HCT116 (cell line): Measurements from ENCODE around the gene IL1RL1. TPM values are rescaled to one million over a fixed set of nuclear protein-coding genes. Genes with fewer than 3 reads are reported as not detected.

Experiments
- ATAC-seq: fragments of 200-7000 bp; cut with Tn5 transposase; 2 replicates; pipeline ENCODE4 v1.9.1; 2020; ENCODE audit warnings: mild to moderate bottlenecking, moderate library complexity
- BruUV-seq: library from RNA; stranded (reverse); fragments of 400-500 nt; replicated peaks from 2 replicates; lab custom pipeline; 2021; lab: Mats Ljungman, UMichigan
- CTCF ChIA-PET: fragments of 300-600 bp; sonication (Branson Sonifier 250); formaldehyde crosslinking; loops from one replicate; lab custom pipeline; 2021; ENCODE audit warnings: antibody characterized with exemption; lab: Charles Lee
- POLR2A ChIA-PET: fragments of 300-600, 350-600 bp; sonication (Branson Sonifier 250); formaldehyde crosslinking; loops from one replicate; lab custom pipeline; 2021; ENCODE audit warnings: antibody characterized with exemption; lab: Charles Lee
- RAD21 ChIA-PET, 2 experiments: fragments of 300-600 bp; sonication (Branson Sonifier 250); formaldehyde crosslinking; loops; one replicate each; lab custom pipeline; 2023; ENCODE audit warnings: low total read pairs in 2 of 2; ENCODE audit not compliant: uncharacterized antibody in 2 of 2, unreplicated experiment in 2 of 2, low non-redundant PET in 1 of 2; lab: Charles Lee
- DNase-seq: peaks from one replicate; pipeline ENCODE4 v3.0.0-alpha.2; 2010; ENCODE audit warnings: low read depth, low spot score
- H2AFZ ChIP-seq: fragments of 200-600 bp; shearing (Covaris generic), sonication (generic); 2 replicates; pipeline ENCODE4 v1.6.1; 2017; ENCODE audit warnings: low read depth, mixed run types, mixed read lengths, antibody characterized with exemption, low read length; ENCODE audit not compliant: poor library complexity, severe bottlenecking
- H3K27ac ChIP-seq: 2 replicates; pipeline ENCODE4 v1.5.1; 2012; ENCODE audit warnings: low read depth, low read length
- H3K27me3 ChIP-seq: fragments of 200-600 bp; sonication (generic); 2 replicates; pipeline ENCODE4 v1.6.1; 2016; ENCODE audit warnings: mixed run types, low read length, mixed read lengths; ENCODE audit not compliant: insufficient read depth
- H3K36me3 ChIP-seq, 2 experiments: fragments of 200-500 bp in 1 of 2; fragments of 200-600 bp in 1 of 2; sonication (Bioruptor generic) in 1 of 2; sonication (generic) in 1 of 2; 2 replicates each; pipeline versions ENCODE4 v1.5.1 to v1.6.1; 2014 to 2016; ENCODE audit warnings: low read length in 2 of 2, inconsistent platforms in 1 of 2, mixed read lengths in 1 of 2, mixed run types in 1 of 2; ENCODE audit not compliant: insufficient read depth in 2 of 2, control insufficient read depth in 1 of 2
- H3K4me1 ChIP-seq, 2 experiments: fragments of 200-600 bp in 1 of 2; sonication (generic) in 1 of 2; 2 replicates each; pipeline versions ENCODE4 v1.5.1 to v1.6.1; 2012 to 2017; ENCODE audit warnings: low read length in 2 of 2, inconsistent platforms in 1 of 2, mild to moderate bottlenecking in 1 of 2, mixed read lengths in 1 of 2, mixed run types in 1 of 2, moderate library complexity in 1 of 2; ENCODE audit not compliant: insufficient read depth in 2 of 2, control insufficient read depth in 1 of 2
- H3K4me2 ChIP-seq: fragments of 200-600 bp; sonication (generic); 2 replicates; pipeline ENCODE4 v1.6.1; 2017; ENCODE audit warnings: mixed run types, low read length, mixed read lengths
- H3K4me3 ChIP-seq, 2 experiments: fragments of 200-600 bp in 1 of 2; sonication (generic) in 1 of 2; replicated peaks in 1 of 2; 2 replicates each; pipeline ENCODE4 v1.5.1; 2011 to 2016; ENCODE audit warnings: low read length in 2 of 2, control low read depth in 1 of 2, low read depth in 1 of 2, mild to moderate bottlenecking in 1 of 2, mixed read lengths in 1 of 2, mixed run types in 1 of 2
- H3K79me2 ChIP-seq: fragments of 200-600 bp; sonication (generic); 2 replicates; pipeline ENCODE4 v1.6.1; 2017; ENCODE audit warnings: mild to moderate bottlenecking, mixed run types, low read length, moderate library complexity, mixed read lengths; ENCODE audit not compliant: insufficient read depth
- H3K9ac ChIP-seq: fragments of 200-600 bp; sonication (generic); 2 replicates; pipeline ENCODE4 v1.6.1; 2016; ENCODE audit warnings: low read length, mixed read lengths
- H3K9me2 ChIP-seq: fragments of 200-600 bp; sonication (generic), shearing (Covaris generic); 2 replicates; pipeline ENCODE4 v1.6.1; 2017; ENCODE audit warnings: mixed run types, mild to moderate bottlenecking, moderate library complexity; ENCODE audit not compliant: insufficient read depth
- H3K9me3 ChIP-seq, 2 experiments: fragments of 200-500 bp in 1 of 2; fragments of 200-600 bp in 1 of 2; sonication (Bioruptor generic) in 1 of 2; sonication (generic) in 1 of 2; 2 replicates each; pipeline ENCODE4 v1.6.1; 2014 to 2017; ENCODE audit warnings: low read length in 2 of 2, mixed read lengths in 2 of 2, inconsistent platforms in 1 of 2, low read depth in 1 of 2, mild to moderate bottlenecking in 1 of 2, mixed run types in 1 of 2, moderate library complexity in 1 of 2; ENCODE audit not compliant: control insufficient read depth in 1 of 2, insufficient read depth in 1 of 2
- H4K20me1 ChIP-seq: fragments of 200-600 bp; sonication (generic), shearing (Covaris generic); 2 replicates; pipeline ENCODE4 v1.6.1; 2017; ENCODE audit warnings: mixed run types, mild to moderate bottlenecking, moderate library complexity; ENCODE audit not compliant: insufficient read depth
- CBX3 ChIP-seq: IDR thresholded peaks from 2 replicates; pipeline ENCODE4 v1.6.1; 2012; ENCODE audit warnings: low read depth
- CEBPB ChIP-seq: IDR thresholded peaks from 2 replicates; pipeline ENCODE4 v1.6.1; 2012; ENCODE audit warnings: low read depth
- EGR1 ChIP-seq: IDR thresholded peaks from 2 replicates; pipeline ENCODE4 v1.6.1; 2012; ENCODE audit warnings: low read depth
- ELF1 ChIP-seq: IDR thresholded peaks from 2 replicates; pipeline ENCODE4 v1.6.1; 2012; ENCODE audit warnings: low read depth, borderline replicate concordance
- FOSL1 ChIP-seq: IDR thresholded peaks from 2 replicates; pipeline ENCODE4 v1.6.1; 2012; ENCODE audit warnings: low read depth
- JUND ChIP-seq: IDR thresholded peaks from 2 replicates; pipeline ENCODE4 v1.6.1; 2012
- POLR2A ChIP-seq: IDR thresholded peaks from 2 replicates; pipeline ENCODE4 v1.7.0; 2011; ENCODE audit warnings: borderline replicate concordance; ENCODE audit not compliant: insufficient read depth, insufficient read length; ENCODE audit errors: extremely low read depth
- POLR2AphosphoS5 ChIP-seq: IDR thresholded peaks from 2 replicates; pipeline ENCODE4 v1.6.1; 2011; ENCODE audit warnings: mild to moderate bottlenecking, low read depth, low read length, moderate library complexity
- RAD21 ChIP-seq: IDR thresholded peaks from 2 replicates; pipeline ENCODE4 v1.6.1; 2012; ENCODE audit warnings: low read depth, mild to moderate bottlenecking
- SRF ChIP-seq: IDR thresholded peaks from 2 replicates; pipeline ENCODE4 v1.6.1; 2012; ENCODE audit warnings: low read depth
- TCF7L2 ChIP-seq: IDR thresholded peaks from 2 replicates; pipeline ENCODE4 v1.7.0; 2011; ENCODE audit warnings: borderline replicate concordance, inconsistent platforms; ENCODE audit not compliant: insufficient read depth, insufficient read length; ENCODE audit errors: extremely low read depth
- YY1 ChIP-seq: IDR thresholded peaks from 2 replicates; pipeline ENCODE4 v1.6.1; 2011; ENCODE audit warnings: low read length, low read depth, moderate library complexity, mild to moderate bottlenecking; ENCODE audit not compliant: insufficient replicate concordance; ENCODE audit errors: extremely low read depth
- intact Hi-C: fragments of 100-400 bp; cut with micrococcal nuclease; formaldehyde crosslinking; loops from 2 replicates; pipeline ENCODE4 v1.10.0; 2022
- total RNA-seq: library from RNA; stranded (reverse); gene quantifications from one replicate; pipeline ENCODE4 v1.2.1, GENCODE V29; 2021; ENCODE audit not compliant: unreplicated experiment
- TF ChIP-seq, protein P1 (sequence below): IDR thresholded peaks from 2 replicates; pipeline ENCODE4 v1.6.1; 2011; ENCODE audit warnings: mild to moderate bottlenecking, low read length, moderate library complexity; ENCODE audit not compliant: insufficient replicate concordance; ENCODE audit errors: extremely low read depth
- TF ChIP-seq, protein P2 (sequence below): IDR thresholded peaks from 2 replicates; pipeline ENCODE4 v1.6.1; 2012
- TF ChIP-seq, protein P3 (sequence below), 3 experiments: fragments of 200-600 bp in 1 of 3; sonication (generic) in 1 of 3; IDR thresholded peaks in 2 of 3; conservative IDR thresholded peaks in 1 of 3; 2 replicates each; pipeline ENCODE4 v1.5.1; 2012 to 2017; ENCODE audit warnings: low read depth in 2 of 3, low read length in 2 of 3, antibody characterized with exemption in 1 of 3, borderline replicate concordance in 1 of 3, control low read depth in 1 of 3, mild to moderate bottlenecking in 1 of 3, mixed read lengths in 1 of 3, mixed run types in 1 of 3, moderate library complexity in 1 of 3; ENCODE audit not compliant: insufficient read depth in 1 of 3
- TF ChIP-seq, protein P4 (sequence below): IDR thresholded peaks from 2 replicates; pipeline ENCODE4 v1.6.1; 2012; ENCODE audit warnings: low read depth

IL1RL1 gene
- total RNA-seq, 1 experiment from 2014 or later: not detected

DNA sequence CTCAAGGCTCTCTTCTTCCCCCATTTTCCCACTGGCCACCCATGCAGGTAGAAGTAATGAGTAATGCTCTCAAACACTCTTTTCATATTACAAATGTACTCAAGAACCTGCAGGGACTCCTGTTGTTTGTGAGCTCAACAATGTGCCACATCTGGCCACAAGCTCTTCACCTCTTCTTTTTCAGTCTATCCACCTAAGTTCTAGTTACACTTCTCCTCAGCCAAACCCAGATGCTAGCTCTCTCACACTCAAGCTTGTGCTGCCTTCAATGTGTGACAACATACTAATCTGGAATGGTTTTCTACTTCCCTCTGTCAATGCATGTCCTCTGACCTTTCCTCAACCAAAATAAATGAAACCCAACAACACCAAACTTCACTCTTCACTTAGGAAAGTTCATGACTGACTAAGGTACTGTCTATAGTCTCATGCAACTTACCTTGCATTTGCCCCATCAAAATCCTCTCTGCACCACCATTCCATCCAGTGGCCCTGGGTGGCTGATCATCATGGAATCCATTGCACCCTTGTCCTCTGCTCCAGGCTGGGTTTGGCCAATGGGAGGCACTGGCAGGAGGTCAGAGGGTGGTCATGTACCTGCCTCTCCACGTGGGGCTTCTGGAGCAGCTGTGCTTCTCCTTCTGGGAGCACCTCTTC lies 38.9 kb downstream of the IL1RL1 start:
- no peaks in the 10 kb centered on the region for H3K36me3 ChIP-seq
- H2AFZ ChIP-seq: no peak overlapping the region
- ChIA-PET CTCF (no interaction called here), POLR2A (no interaction called here), RAD21 (no interaction called here)
- H3K27ac ChIP-seq: no peak overlapping the region
- no peak overlapping the region for H3K9ac ChIP-seq
- ATAC-seq (no peak), DNase-seq (no peak)
- H3K4me1 ChIP-seq: no peaks in the 10 kb centered on the region; a peak in 1 of 4 replicates
- H3K4me3 ChIP-seq: no peak overlapping the region
- no peaks in the 10 kb centered on the region for H3K9me2 ChIP-seq
- H3K27me3 ChIP-seq: no peaks in the 10 kb centered on the region; the same call in 1 of the 2 replicates
- H3K9me3 ChIP-seq: no peaks in the 10 kb centered on the region
- no peaks in the 10 kb centered on the region for H3K79me2 ChIP-seq
- BruUV-seq: no TSS peak
- TF ChIP-seq FOSL1: no peak
- TF ChIP-seq, protein P1, sequence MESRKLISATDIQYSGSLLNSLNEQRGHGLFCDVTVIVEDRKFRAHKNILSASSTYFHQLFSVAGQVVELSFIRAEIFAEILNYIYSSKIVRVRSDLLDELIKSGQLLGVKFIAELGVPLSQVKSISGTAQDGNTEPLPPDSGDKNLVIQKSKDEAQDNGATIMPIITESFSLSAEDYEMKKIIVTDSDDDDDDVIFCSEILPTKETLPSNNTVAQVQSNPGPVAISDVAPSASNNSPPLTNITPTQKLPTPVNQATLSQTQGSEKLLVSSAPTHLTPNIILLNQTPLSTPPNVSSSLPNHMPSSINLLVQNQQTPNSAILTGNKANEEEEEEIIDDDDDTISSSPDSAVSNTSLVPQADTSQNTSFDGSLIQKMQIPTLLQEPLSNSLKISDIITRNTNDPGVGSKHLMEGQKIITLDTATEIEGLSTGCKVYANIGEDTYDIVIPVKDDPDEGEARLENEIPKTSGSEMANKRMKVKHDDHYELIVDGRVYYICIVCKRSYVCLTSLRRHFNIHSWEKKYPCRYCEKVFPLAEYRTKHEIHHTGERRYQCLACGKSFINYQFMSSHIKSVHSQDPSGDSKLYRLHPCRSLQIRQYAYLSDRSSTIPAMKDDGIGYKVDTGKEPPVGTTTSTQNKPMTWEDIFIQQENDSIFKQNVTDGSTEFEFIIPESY: no peak
- TF ChIP-seq CBX3: no peak
- TF ChIP-seq CEBPB: no peak
- TF ChIP-seq, protein P2, sequence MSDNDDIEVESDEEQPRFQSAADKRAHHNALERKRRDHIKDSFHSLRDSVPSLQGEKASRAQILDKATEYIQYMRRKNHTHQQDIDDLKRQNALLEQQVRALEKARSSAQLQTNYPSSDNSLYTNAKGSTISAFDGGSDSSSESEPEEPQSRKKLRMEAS: no peak
- TF ChIP-seq ELF1: no peak
- TF ChIP-seq, protein P3, sequence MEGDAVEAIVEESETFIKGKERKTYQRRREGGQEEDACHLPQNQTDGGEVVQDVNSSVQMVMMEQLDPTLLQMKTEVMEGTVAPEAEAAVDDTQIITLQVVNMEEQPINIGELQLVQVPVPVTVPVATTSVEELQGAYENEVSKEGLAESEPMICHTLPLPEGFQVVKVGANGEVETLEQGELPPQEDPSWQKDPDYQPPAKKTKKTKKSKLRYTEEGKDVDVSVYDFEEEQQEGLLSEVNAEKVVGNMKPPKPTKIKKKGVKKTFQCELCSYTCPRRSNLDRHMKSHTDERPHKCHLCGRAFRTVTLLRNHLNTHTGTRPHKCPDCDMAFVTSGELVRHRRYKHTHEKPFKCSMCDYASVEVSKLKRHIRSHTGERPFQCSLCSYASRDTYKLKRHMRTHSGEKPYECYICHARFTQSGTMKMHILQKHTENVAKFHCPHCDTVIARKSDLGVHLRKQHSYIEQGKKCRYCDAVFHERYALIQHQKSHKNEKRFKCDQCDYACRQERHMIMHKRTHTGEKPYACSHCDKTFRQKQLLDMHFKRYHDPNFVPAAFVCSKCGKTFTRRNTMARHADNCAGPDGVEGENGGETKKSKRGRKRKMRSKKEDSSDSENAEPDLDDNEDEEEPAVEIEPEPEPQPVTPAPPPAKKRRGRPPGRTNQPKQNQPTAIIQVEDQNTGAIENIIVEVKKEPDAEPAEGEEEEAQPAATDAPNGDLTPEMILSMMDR (IDR thresholded peaks at IDR 0.05 in 2 of 3, conservative IDR thresholded peaks at IDR 0.05 in 1 of 3; ENCODE audit: borderline replicate concordance in 1 of 3, insufficient read depth in 1 of 3, low read depth in 2 of 3, low read length in 2 of 3): no peak
- no peak for TF ChIP-seq SRF
- TF ChIP-seq POLR2A: no peak
- TF ChIP-seq JUND: no peak
- no peak for TF ChIP-seq TCF7L2
- no peak for TF ChIP-seq EGR1
- TF ChIP-seq YY1: no peak
- TF ChIP-seq POLR2AphosphoS5: no peak
- TF ChIP-seq, protein P4, sequence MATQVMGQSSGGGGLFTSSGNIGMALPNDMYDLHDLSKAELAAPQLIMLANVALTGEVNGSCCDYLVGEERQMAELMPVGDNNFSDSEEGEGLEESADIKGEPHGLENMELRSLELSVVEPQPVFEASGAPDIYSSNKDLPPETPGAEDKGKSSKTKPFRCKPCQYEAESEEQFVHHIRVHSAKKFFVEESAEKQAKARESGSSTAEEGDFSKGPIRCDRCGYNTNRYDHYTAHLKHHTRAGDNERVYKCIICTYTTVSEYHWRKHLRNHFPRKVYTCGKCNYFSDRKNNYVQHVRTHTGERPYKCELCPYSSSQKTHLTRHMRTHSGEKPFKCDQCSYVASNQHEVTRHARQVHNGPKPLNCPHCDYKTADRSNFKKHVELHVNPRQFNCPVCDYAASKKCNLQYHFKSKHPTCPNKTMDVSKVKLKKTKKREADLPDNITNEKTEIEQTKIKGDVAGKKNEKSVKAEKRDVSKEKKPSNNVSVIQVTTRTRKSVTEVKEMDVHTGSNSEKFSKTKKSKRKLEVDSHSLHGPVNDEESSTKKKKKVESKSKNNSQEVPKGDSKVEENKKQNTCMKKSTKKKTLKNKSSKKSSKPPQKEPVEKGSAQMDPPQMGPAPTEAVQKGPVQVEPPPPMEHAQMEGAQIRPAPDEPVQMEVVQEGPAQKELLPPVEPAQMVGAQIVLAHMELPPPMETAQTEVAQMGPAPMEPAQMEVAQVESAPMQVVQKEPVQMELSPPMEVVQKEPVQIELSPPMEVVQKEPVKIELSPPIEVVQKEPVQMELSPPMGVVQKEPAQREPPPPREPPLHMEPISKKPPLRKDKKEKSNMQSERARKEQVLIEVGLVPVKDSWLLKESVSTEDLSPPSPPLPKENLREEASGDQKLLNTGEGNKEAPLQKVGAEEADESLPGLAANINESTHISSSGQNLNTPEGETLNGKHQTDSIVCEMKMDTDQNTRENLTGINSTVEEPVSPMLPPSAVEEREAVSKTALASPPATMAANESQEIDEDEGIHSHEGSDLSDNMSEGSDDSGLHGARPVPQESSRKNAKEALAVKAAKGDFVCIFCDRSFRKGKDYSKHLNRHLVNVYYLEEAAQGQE: no peak
- TF ChIP-seq RAD21: no peak
- no peaks in the 10 kb centered on the region for H4K20me1 ChIP-seq
- intact Hi-C loops: no loop called here
- H3K4me2 ChIP-seq: no peak overlapping the region
